Stimulated activated naive CD4-positive, alpha-beta T cell (primary cell): ENCODE data around the gene ZNF197.
"Not testable (repeated sequence)": the region's sequence is repeated elsewhere in the genome, so short reads cannot be mapped to it uniquely, and the experiment has no call there.

Source experiments
- DNase-seq, 6 experiments: peaks; one replicate each; lab custom pipeline; 2025; lab: John Stamatoyannopoulos, UW

Gene ZNF197

GRCh38 chr3:44624749-44625480, at the start of gene ZNF197:
TSS of gene ZNF197 (plus strand) at chr3:44625036. CDS start at chr3:44629155, 4,119 bp downstream.
- peak in 4 of 6 experiments; percentile 11 to 54 (median 16) for DNase-seq

DNA sequence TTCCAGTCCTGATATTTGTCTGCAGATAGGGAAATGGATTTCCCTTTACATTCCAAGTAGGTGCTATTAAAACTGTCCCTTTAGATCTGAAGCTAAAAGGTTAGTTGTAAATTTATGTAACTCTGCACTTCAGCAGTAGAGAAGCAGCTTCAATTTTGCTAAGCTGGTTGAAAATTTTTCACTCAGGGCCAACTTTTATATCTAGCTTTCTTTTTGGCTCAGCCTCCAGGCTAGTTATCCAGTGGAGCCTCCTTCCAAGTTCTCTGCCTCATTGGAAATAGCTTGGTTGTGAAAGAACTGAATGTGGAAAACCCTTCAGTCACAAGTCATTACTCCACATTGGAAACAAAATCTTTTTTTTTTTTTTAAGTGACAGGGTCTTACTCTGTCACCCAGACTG, 48.2 kb upstream of the ZNF197 start:
- DNase-seq: no peak

- DNase-seq: not testable (repeated sequence)
Observed at GRCh38 chr3:44577354-44577952, 47.4 kb upstream of the ZNF197 start.

DNA sequence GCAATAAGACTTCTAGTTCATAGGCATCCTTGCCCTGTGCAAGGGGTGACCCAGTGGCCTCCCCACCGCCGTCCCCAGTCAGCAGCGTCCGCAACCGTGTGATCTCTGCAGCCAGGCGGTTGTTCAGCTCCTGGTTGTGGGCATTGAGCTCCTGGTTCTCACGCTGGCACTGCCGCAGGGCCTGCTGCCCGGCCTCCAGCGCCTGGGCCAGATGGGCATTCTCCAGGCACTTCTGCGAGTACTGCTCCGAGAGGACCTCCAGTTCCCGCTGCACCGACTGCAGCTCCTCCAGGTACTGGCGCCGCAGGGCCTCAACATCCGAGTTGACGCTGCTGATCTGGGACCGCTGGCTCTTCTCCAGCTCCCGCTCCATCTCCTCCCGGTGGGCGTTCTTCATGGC, 46.5 kb upstream of the ZNF197 start:
- DNase-seq: not testable (repeated sequence)

GRCh38 chr3:44578924-44579515, 45.8 kb upstream of the ZNF197 start:
- DNase-seq: not testable (repeated sequence)

DNA sequence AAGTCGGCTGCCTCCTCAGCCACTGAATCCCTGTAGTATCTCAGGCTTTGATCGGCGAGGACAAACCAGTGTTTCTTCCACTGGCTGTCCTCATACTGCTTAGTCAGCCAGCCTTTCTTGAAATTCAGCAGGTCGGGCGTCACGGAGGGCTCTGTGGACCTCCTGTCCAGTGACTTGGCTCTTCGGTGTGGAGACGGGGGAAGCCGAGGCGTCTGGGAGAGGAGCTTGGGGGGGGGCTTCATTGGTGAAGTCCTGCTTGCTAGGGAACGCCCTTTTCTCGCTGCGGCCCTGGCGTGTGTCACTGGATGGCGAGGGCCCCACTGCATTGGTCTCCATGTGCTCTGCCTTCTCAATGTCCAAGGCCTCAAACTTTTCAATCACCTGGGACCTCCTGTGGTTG, 45.1 kb upstream of the ZNF197 start:
- not testable (repeated sequence) for DNase-seq

- not testable (repeated sequence) for DNase-seq
Observed at GRCh38 chr3:44580971-44581370, 43.9 kb upstream of the ZNF197 start.

DNA sequence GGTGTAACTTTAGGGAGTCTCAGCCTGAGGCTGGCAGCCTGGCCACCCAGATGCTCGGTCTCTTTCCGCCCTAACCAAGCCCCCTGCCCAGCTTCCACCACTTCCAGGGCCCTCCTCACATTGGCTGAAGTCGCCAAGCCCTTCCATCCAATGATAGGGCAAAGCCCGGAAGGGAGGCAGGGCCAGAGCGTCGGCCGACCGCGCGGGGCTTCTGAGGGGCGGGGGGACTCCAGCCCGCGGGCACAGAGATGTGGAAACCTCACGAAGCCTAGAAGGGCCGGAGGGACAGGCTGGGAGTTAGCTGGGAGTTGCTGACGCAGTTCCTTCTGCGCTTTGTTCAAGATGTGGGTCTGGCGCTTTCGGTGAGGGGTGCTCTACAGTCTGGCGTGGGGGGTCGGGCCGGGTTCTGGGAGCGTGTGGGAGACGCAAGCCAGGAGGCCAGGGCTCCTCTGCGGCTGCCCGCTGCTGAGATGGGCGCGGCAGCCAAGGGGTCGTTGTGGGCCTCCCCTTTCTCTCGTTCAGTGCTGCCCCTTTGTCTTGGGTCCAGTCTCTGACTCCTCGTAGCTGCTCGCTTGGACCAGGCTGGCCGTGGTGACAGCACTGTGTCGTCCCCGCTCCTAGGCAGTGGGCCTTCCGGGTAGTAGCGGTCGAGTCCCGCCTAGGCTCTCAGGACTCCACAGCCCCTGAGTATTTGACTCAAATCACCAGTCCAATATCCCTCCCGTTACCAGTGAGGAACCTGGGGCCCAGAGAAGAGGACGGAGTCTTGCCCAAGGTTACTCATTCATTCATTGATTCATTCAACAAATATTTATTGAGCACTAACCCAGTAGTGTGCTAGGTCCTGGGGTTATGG, 40.0 kb upstream of the ZNF197 start, which contains the start of gene ZNF660:
Gene ZNF660, plus strand, starts transcription at position 319 of the 856 bp plus-strand sequence. CDS start 9,230 bp downstream, outside the sequence.
- DNase-seq: no peak

DNA sequence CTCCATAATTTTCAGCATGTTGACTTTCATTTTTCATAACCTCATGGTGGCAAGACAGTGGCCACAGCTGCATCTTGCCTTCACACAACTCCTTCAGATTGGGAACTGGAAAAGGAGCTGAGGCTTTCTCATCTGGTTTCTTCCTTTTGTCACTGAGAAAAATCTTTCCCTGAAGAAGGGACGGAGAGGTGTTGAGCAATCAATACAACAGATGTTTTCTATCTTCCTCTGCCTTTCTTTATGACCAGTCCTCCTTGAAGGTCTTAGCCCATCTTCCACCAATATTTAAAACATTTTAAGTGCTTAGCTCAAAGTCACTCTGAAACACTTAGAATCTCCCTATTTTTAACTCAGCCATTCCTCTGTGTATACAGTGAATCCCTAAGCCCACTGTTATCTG, 28.2 kb upstream of the ZNF197 start:
- no peak for DNase-seq

- DNase-seq: no peak
Observed at GRCh38 chr3:44601749-44602148, 23.1 kb upstream of the ZNF197 start.

- DNase-seq: no peak
Observed at GRCh38 chr3:44612678-44613077, 12.2 kb upstream of the ZNF197 start.

DNA sequence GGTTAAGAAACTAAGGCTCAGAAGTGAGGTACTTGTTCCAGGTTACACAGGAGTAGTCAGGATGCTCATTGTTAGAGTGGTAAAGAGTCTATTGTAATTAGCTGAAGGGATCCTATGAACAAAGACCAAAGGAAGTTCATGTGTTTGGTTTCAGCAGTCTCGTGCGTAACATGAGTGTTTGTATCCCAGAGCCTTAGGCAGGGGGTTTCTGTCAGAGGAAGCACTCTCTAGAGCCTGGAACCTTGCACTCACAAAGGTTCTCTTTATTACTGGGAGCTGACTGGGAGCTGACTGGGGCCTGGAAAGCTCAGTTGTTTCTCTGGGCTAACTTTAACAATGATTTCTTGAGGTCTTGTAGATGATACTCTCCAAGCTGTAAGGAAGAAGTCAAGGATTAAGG, 3.9 kb downstream of the ZNF197 start:
- DNase-seq: no peak

DNA sequence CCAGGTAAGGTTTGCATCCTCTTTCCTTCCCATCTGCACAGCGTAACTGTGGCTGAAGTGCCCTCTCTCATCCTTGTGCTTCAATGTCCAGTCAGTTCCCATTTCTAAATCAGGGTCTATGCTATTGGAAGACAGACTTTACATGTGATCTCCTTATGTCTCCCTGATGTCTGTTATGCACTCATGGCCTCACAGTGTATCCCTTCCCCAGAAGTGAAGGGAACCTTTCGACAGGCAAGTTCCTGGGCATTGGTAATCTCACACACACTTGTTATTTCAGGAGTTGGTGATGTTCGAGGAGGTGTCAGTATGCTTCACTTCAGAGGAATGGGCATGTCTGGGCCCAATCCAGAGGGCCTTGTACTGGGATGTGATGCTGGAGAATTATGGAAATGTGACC, 7.4 kb downstream of the ZNF197 start:
- no peak for DNase-seq

- DNase-seq: no peak
Observed at GRCh38 chr3:44642337-44642736, 17.5 kb downstream of the ZNF197 start.

DNA sequence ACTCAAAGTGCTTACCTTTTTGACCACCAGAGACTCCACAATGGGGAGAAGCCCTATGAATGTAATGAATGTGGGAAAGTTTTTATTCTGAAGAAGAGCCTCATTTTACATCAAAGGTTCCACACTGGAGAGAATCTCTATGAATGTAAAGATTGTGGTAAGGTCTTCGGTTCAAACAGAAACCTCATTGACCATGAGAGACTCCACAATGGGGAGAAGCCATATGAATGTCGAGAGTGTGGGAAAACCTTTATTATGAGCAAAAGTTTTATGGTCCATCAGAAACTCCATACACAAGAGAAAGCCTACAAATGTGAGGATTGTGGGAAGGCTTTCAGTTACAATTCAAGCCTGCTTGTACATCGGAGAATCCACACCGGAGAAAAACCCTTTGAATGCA, 18.2 kb downstream of the ZNF197 start:
- DNase-seq: no peak

- DNase-seq: no peak
Observed at GRCh38 chr3:44647771-44648170, 22.9 kb downstream of the ZNF197 start.

GRCh38 chr3:44648564-44649229, 23.9 kb downstream of the ZNF197 start, which contains the start of gene ZNF35:
TSS of gene ZNF35 (plus strand) at chr3:44648732. CDS start at chr3:44651068, 2,336 bp downstream.
- no peak for DNase-seq

DNA sequence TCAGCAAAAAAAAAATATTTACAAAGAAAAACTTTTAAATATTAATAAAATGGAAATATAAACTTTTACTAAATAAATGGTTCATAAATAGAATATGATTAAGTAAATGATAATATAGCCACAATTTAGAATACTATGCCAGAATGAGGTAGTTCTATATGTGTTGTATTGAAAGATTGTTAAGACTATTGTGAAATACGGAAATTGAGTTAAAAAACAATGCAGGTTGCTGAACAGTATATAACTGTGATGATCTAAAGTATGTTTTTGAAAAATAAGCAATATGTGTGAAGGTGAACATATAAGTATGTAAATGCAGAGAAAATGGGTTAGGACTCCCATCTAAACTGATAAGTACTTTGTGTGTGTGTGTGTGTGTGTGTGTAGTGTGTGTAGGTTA, 24.9 kb downstream of the ZNF197 start:
- DNase-seq: no peak

DNA sequence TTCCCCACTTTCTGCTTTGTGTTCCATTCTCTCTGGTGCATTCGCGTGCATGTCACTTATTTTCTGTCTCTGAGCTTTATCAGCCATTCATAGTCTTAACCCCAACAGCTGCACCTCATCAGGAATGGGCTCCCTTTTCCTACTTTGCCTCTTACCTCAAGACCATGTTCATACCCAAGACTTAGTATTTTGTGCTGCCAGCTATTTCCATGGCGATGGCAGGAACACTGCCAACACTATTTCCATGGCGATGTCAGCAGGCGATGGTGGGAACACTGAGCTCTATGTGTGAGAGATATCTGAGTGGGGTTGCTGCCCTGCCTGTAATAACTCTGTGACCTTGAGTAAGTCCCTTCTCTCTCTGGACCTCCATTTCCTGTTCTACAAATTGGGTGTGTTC, 29.2 kb downstream of the ZNF197 start:
- no peak for DNase-seq

GRCh38 chr3:44659015-44659414, 34.2 kb downstream of the ZNF197 start:
- DNase-seq: no peak

- no peak for DNase-seq
Observed at GRCh38 chr3:44659434-44659833, 34.6 kb downstream of the ZNF197 start.

GRCh38 chr3:44661189-44661588, 36.4 kb downstream of the ZNF197 start:
- no peak for DNase-seq
